Epithelial cell of proximal tubule (primary cell): ENCODE measurements around the gene DLD. TPM values are rescaled to one million over a fixed set of nuclear protein-coding genes. Genes with fewer than 3 reads are reported as not detected.

ENCODE experiments used
- DNase-seq: peaks from one replicate; pipeline ENCODE4 v3.0.0-alpha.2; 2011; ENCODE audit warnings: low read depth
- H3K4me3 ChIP-seq: 2 replicates; pipeline ENCODE4 v1.5.1; 2011; ENCODE audit warnings: low read depth, mild to moderate bottlenecking, low read length
- CTCF ChIP-seq: conservative IDR thresholded peaks from 2 replicates; pipeline ENCODE4 v1.5.1; 2012; ENCODE audit warnings: low read depth, mild to moderate bottlenecking, low read length
- total RNA-seq: library from RNA; depleted of rRNA; stranded (reverse); fragments of >200 nt; gene quantifications from 2 replicates; pipeline ENCODE4 v1.2.3, GENCODE V29; 2015

The DLD gene
- total RNA-seq, 1 donor from 2014 or later, result 54.4 TPM

- no peak for DNase-seq
- TF ChIP-seq CTCF, result no peak
- H3K4me3 ChIP-seq, result no peak overlapping the region
These were observed 71.8 kb downstream of the DLD start for GRCh38 chr7:107962817-107963216.

- no peak for TF ChIP-seq CTCF
- H3K4me3 ChIP-seq, result no peak overlapping the region
These were observed 73.5 kb downstream of the DLD start for GRCh38 chr7:107964510-107964909.

GRCh38 chr7:107966711-107967110 is 75.7 kb downstream of the DLD start:
- no peak for TF ChIP-seq CTCF
- H3K4me3 ChIP-seq, result no peak overlapping the region
- peak; percentile 33 for DNase-seq

More at GRCh38 chr7:107964510-107964909, 73.5 kb downstream of the DLD start:
- DNase-seq, result no peak

GRCh38 chr7:107967420-107967819 is 76.4 kb downstream of the DLD start:
- no peak overlapping the region for H3K4me3 ChIP-seq
- TF ChIP-seq CTCF, result no peak
- DNase-seq, result no peak

- no peak overlapping the region for H3K4me3 ChIP-seq
- no peak for TF ChIP-seq CTCF
- no peak for DNase-seq
These were observed 77.5 kb downstream of the DLD start for GRCh38 chr7:107968449-107968848.

GRCh38 chr7:107969856-107970255 is 78.9 kb downstream of the DLD start:
- no peak overlapping the region for H3K4me3 ChIP-seq
- no peak for DNase-seq
- TF ChIP-seq CTCF, result no peak

Other genes with a start within 250 kb of the DLD start
- 0.35 and 0.43 TPM in 2 replicates for gene SLC26A4, start 230.4 kb upstream of the DLD start, total RNA-seq
- gene CBLL1, start 147.0 kb upstream of the DLD start, total RNA-seq, result 21.3 and 26.0 TPM in 2 replicates
- gene SLC26A3, start 88.0 kb upstream of the DLD start, total RNA-seq, result not detected in 2 replicates
- 170 and 220 TPM in 2 replicates for gene LAMB1, start 112.0 kb downstream of the DLD start, total RNA-seq
- 0.46 and 3.7 TPM in 2 replicates for gene LAMB4, start 239.2 kb downstream of the DLD start, total RNA-seq